Osteocyte (in vitro differentiated cells): ENCODE data around the gene ANO2. TPM values are rescaled to one million over a fixed set of nuclear protein-coding genes. Genes with fewer than 3 reads are reported as not detected.

ENCODE experiments used
- DNase-seq: peaks from one replicate; pipeline ENCODE4 v3.0.0; 2021; ENCODE audit warnings: mixed read lengths; ENCODE audit not compliant: unreplicated experiment; ENCODE audit errors: extremely low spot score
- H3K27ac Mint-ChIP-seq: one replicate; pipeline ENCODE4 v1.8.0; 2021; ENCODE audit warnings: mild to moderate bottlenecking, mixed read lengths; ENCODE audit not compliant: unreplicated experiment
- H3K27me3 Mint-ChIP-seq: one replicate; pipeline ENCODE4 v1.8.0; 2021; ENCODE audit warnings: mixed read lengths; ENCODE audit not compliant: unreplicated experiment
- H3K36me3 Mint-ChIP-seq: one replicate; pipeline ENCODE4 v1.8.0; 2021; ENCODE audit warnings: mixed read lengths; ENCODE audit not compliant: unreplicated experiment
- H3K4me1 Mint-ChIP-seq: one replicate; pipeline ENCODE4 v1.8.0; 2021; ENCODE audit warnings: mixed read lengths; ENCODE audit not compliant: unreplicated experiment
- H3K4me3 Mint-ChIP-seq: one replicate; pipeline ENCODE4 v1.8.0; 2021; ENCODE audit warnings: mild to moderate bottlenecking, moderate library complexity, mixed read lengths; ENCODE audit not compliant: unreplicated experiment
- H3K9me3 Mint-ChIP-seq: one replicate; pipeline ENCODE4 v1.8.0; 2021; ENCODE audit warnings: mixed read lengths; ENCODE audit not compliant: unreplicated experiment
- total RNA-seq: library from RNA; stranded (reverse); gene quantifications from 2 replicates; pipeline ENCODE4 v1.2.1, GENCODE V29; 2021
- TF ChIP-seq, protein P1 (sequence below): fragments of 200-600 bp; sonication (generic); IDR thresholded peaks from 2 replicates; pipeline ENCODE4 v1.5.0; 2021; ENCODE audit warnings: antibody characterized with exemption, mild to moderate bottlenecking, moderate library complexity

The ANO2 gene
- total RNA-seq, 1 donor from 2014 or later: 0.59 TPM

GRCh38 chr12:5873281-5873919 is 71.7 kb downstream of the ANO2 start:
- TF ChIP-seq, protein P1, sequence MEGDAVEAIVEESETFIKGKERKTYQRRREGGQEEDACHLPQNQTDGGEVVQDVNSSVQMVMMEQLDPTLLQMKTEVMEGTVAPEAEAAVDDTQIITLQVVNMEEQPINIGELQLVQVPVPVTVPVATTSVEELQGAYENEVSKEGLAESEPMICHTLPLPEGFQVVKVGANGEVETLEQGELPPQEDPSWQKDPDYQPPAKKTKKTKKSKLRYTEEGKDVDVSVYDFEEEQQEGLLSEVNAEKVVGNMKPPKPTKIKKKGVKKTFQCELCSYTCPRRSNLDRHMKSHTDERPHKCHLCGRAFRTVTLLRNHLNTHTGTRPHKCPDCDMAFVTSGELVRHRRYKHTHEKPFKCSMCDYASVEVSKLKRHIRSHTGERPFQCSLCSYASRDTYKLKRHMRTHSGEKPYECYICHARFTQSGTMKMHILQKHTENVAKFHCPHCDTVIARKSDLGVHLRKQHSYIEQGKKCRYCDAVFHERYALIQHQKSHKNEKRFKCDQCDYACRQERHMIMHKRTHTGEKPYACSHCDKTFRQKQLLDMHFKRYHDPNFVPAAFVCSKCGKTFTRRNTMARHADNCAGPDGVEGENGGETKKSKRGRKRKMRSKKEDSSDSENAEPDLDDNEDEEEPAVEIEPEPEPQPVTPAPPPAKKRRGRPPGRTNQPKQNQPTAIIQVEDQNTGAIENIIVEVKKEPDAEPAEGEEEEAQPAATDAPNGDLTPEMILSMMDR: no peak

GRCh38 chr12:5872745-5873144 is 72.3 kb downstream of the ANO2 start:
- Mint-ChIP-seq H3K9me3 (no peaks in the 10 kb centered on the region), H3K36me3 (no peaks in the 10 kb centered on the region), H3K27me3 (peaks cover 5% of the 10 kb centered on the region), H3K27ac (no peak overlapping the region), H3K4me1 (no peaks in the 10 kb centered on the region), H3K4me3 (no peak overlapping the region)
- DNase-seq: no peak
- TF ChIP-seq, protein P1: peak; percentile 48

More at GRCh38 chr12:5873281-5873919, 71.7 kb downstream of the ANO2 start:
- Mint-ChIP-seq H3K27me3 (peaks cover 5% of the 10 kb centered on the region), H3K9me3 (no peaks in the 10 kb centered on the region), H3K27ac (no peak overlapping the region), H3K4me3 (no peak overlapping the region), H3K36me3 (no peaks in the 10 kb centered on the region), H3K4me1 (no peaks in the 10 kb centered on the region)
- DNase-seq: no peak

- H3K9me3 Mint-ChIP-seq: no peaks in the 10 kb centered on the region
- H3K27ac Mint-ChIP-seq: no peak overlapping the region
- TF ChIP-seq, protein P1: no peak
- no peaks in the 10 kb centered on the region for H3K4me1 Mint-ChIP-seq
- no peaks in the 10 kb centered on the region for H3K36me3 Mint-ChIP-seq
- peaks cover 3% of the 10 kb centered on the region for H3K27me3 Mint-ChIP-seq
- no peak overlapping the region for H3K4me3 Mint-ChIP-seq
- DNase-seq: no peak
Measured at GRCh38 chr12:5871741-5872140, 73.3 kb downstream of the ANO2 start.

GRCh38 chr12:5870183-5870582 is 74.9 kb downstream of the ANO2 start:
- Mint-ChIP-seq H3K27me3 (peaks cover 3% of the 10 kb centered on the region), H3K9me3 (no peaks in the 10 kb centered on the region), H3K36me3 (no peaks in the 10 kb centered on the region), H3K4me1 (no peaks in the 10 kb centered on the region), H3K4me3 (no peak overlapping the region), H3K27ac (no peak overlapping the region)
- DNase-seq: no peak
- TF ChIP-seq, protein P1: no peak

GRCh38 chr12:5868625-5869295 is 76.3 kb downstream of the ANO2 start:
- DNase-seq: no peak
- no peaks in the 10 kb centered on the region for H3K36me3 Mint-ChIP-seq
- H3K4me3 Mint-ChIP-seq: no peak overlapping the region
- no peaks in the 10 kb centered on the region for H3K9me3 Mint-ChIP-seq
- no peak overlapping the region for H3K27ac Mint-ChIP-seq
- TF ChIP-seq, protein P1: no peak
- H3K4me1 Mint-ChIP-seq: no peaks in the 10 kb centered on the region
- H3K27me3 Mint-ChIP-seq: no peaks in the 10 kb centered on the region
